Ovary (tissue), 3 donors: ENCODE measurements around the gene TUNAR.

ENCODE experiments used
- CTCF ChIP-seq, 3 donors: fragments of 450-650 bp in 2 of 3; fragments of 200-600 bp in 1 of 3; IDR thresholded peaks; one replicate each; pipeline versions ENCODE4 v1.5.1 to v1.8.0; 2016 to 2022; ENCODE audit warnings: antibody characterized with exemption in 3 of 3, mild to moderate bottlenecking in 1 of 3
- EP300 ChIP-seq: sonication (generic); formaldehyde crosslinking; IDR thresholded peaks from one replicate; pipeline ENCODE4 v1.6.1; 2017; ENCODE audit warnings: antibody characterized with exemption
- POLR2A ChIP-seq: fragments of 450-650 bp; IDR thresholded peaks from one replicate; pipeline ENCODE4 v1.6.1; 2017; ENCODE audit warnings: antibody characterized with exemption, mild to moderate bottlenecking, moderate library complexity
- donor health status: DM: no; HTN: no; CAD: no.

GRCh38 chr14:95944462-95944861 is 67.8 kb downstream of the TUNAR start:
- no peak for TF ChIP-seq CTCF (IDR thresholded peaks at IDR 0.05)
- TF ChIP-seq POLR2A = no peak
- TF ChIP-seq EP300 = no peak
